B cell (primary cell): ENCODE data around the gene L3MBTL4.

ENCODE experiments used
- EZH2 ChIP-seq: IDR thresholded peaks from 2 replicates; pipeline ENCODE4 v1.6.1; 2012; ENCODE audit warnings: borderline replicate concordance, low read depth, mild to moderate bottlenecking, moderate library complexity, low read length; ENCODE audit not compliant: insufficient read depth, poor library complexity, severe bottlenecking
- TF ChIP-seq, protein P1 (sequence below): fragments of 200-600 bp; IDR thresholded peaks from one replicate; pipeline ENCODE4 v1.8.0; 2022; ENCODE audit warnings: antibody characterized with exemption, mild to moderate bottlenecking

DNA sequence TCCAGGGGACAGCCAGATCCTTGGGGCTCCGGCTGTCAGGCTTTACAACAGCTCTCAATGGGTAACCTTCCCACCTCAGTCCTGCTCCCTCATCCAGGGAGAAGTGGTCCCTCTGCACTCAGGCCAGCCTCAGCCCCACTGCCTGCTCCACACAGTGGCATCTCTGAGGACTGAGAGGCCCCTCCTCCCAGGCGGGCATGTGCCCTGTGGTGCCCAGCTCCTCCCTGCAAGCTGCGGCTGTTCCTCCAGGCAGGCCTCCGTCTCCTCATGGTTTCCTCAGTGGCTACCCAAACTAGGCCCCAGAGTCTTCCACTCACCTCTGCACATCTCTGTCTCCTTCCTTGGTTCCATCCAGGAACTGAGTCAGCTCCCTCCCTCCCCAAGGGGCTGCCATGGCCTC lies 437.7 kb downstream of the L3MBTL4 start:
- TF ChIP-seq, protein P1, sequence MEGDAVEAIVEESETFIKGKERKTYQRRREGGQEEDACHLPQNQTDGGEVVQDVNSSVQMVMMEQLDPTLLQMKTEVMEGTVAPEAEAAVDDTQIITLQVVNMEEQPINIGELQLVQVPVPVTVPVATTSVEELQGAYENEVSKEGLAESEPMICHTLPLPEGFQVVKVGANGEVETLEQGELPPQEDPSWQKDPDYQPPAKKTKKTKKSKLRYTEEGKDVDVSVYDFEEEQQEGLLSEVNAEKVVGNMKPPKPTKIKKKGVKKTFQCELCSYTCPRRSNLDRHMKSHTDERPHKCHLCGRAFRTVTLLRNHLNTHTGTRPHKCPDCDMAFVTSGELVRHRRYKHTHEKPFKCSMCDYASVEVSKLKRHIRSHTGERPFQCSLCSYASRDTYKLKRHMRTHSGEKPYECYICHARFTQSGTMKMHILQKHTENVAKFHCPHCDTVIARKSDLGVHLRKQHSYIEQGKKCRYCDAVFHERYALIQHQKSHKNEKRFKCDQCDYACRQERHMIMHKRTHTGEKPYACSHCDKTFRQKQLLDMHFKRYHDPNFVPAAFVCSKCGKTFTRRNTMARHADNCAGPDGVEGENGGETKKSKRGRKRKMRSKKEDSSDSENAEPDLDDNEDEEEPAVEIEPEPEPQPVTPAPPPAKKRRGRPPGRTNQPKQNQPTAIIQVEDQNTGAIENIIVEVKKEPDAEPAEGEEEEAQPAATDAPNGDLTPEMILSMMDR, result no peak
- no peak for TF ChIP-seq EZH2
